Esophagus squamous epithelium (tissue), 5 donors: Measurements from ENCODE around the gene SNED1. TPM values are rescaled to one million over a fixed set of nuclear protein-coding genes. Genes with fewer than 3 reads are reported as not detected.

Source experiments
- DNase-seq: peaks from one replicate; lab custom pipeline; 2025; lab: John Stamatoyannopoulos, UW
- H3K27ac ChIP-seq, 4 donors: fragments of 200-600 bp; sonication (generic); one replicate each; pipeline ENCODE4 v1.5.1; 2016 to 2019; ENCODE audit warnings: mild to moderate bottlenecking in 1 of 4
- H3K27me3 ChIP-seq, 4 donors: fragments of 200-600 bp; sonication (generic); 1 replicate in 3 of 4; 2 replicates in 1 of 4; pipeline versions ENCODE4 v1.5.1 to v1.6.0; 2017 to 2021; ENCODE audit warnings: antibody characterized with exemption in 1 of 4
- H3K36me3 ChIP-seq, 3 donors: fragments of 200-600 bp; sonication (generic); one replicate each; pipeline ENCODE4 v1.5.1; 2016 to 2019
- H3K4me1 ChIP-seq, 3 donors: fragments of 200-600 bp; sonication (generic); one replicate each; pipeline ENCODE4 v1.5.1; 2017 to 2019
- H3K4me3 ChIP-seq, 4 donors: fragments of 200-600 bp; sonication (generic); 1 replicate in 3 of 4; 2 replicates in 1 of 4; pipeline ENCODE4 v1.5.1; 2016 to 2019; ENCODE audit warnings: mild to moderate bottlenecking in 2 of 4, moderate library complexity in 1 of 4
- H3K9me3 ChIP-seq, 3 donors: fragments of 200-600 bp; sonication (generic); one replicate each; pipeline ENCODE4 v1.5.1; 2016 to 2019
- CTCF ChIP-seq, 6 experiments: fragments of 450-650 bp in 4 of 6; fragments of 200-600 bp in 2 of 6; sonication (generic) in 2 of 6; IDR thresholded peaks; one replicate each; pipeline ENCODE4 v1.5.1; 2016 to 2019; ENCODE audit warnings: antibody characterized with exemption in 6 of 6, mild to moderate bottlenecking in 4 of 6, moderate library complexity in 4 of 6
- POLR2A ChIP-seq, 4 donors: fragments of 450-650 bp; IDR thresholded peaks; one replicate each; pipeline ENCODE4 v1.6.1; 2017; ENCODE audit warnings: antibody characterized with exemption in 4 of 4, mild to moderate bottlenecking in 4 of 4, moderate library complexity in 3 of 4
- WGBS, 2 donors: methylation state at CpG; one replicate each; pipeline ENCODE4 v1.1.5; 2018; 5-methylcytosine and 5-hydroxymethylcytosine counted together
- intact Hi-C: fragments of 100-400 bp; cut with DNase I; formaldehyde crosslinking; loops from one replicate; pipeline ENCODE4 v1.15.0; 2022
- total RNA-seq, 4 donors: library from RNA; depleted of rRNA; stranded (reverse); fragments of >200 nt; gene quantifications; one replicate each; pipeline ENCODE4 v1.1.0, GENCODE V29; 2016
- donor health status: DM: yes; HTN: yes; CAD: no.

SNED1 gene
- total RNA-seq, 4 donors from 2014 or later, result 3.3 to 13.9 (median 4.8) TPM

DNA sequence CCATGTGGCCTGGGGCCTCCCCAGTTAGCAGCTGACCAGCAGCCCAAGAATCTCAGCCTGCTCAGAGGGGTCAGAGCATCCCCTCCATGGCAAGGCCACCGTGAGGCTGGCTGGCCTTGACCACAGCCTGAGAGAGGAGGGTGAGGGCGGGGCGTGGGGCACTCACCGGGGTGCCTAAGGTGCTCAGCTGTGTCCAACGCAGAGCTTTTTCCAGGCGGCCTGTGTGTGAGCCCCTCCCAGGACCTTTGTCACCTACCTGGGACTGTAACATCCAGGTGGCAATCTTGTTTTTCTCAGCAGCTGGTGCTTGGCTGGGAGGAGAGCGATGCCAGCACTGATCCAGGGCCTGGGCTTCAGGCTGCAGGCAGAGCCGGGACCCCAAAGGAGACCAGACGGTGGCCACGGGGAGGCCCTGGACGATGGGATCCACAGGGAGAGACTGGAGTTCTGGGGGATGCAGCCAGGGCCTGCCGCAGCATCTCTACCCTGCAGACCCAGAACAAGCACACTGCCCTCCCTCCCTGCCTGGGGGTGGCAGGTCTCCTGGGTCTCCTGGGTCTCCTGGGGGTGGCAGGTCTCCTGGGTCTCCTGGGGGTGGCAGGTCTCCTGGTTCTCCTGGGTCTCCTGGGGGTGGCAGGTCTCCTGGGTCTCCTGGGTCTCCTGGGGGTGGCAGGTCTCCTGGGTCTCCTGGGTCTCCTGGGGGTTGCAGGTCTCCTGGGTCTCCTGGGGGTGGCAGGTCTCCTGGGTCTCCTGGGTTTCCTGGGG lies 12.3 kb downstream of the SNED1 start:
- WGBS, 2 donors, result 27% methylated on average over 5 of the region's 12 CpGs; no CpG with 5 or more reads in 1 of the 2 donors
- peak overlapping the region in 2 of 4 donors; percentile 35 to 49 for H3K4me3 ChIP-seq

DNA sequence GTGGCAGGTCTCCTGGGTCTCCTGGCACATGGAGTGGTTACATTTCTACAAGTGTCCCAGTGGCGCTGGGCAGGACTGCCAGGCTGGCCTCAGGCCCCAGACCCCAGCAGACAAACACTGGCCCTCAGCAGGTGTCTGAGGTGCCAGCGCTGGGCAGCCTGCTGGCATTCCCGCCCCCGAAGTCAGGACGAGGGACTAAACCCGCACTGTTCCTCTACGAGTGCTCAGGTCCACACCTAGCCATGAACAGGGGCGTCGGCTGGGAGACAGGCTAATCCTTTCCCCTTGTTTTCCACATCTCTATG lies 12.8 kb downstream of the SNED1 start:
- Histone ChIP-seq H3K4me1 (peaks cover 14 to 47% (median 39%) of the 10 kb centered on the region in 3 donors), H3K4me3 (no peak overlapping the region), H3K27ac (no peak overlapping the region), H3K36me3 (no peaks in the 10 kb centered on the region), H3K27me3 (peaks cover 0 to 53% (median 0%) of the 10 kb centered on the region in 4 donors), H3K9me3 (no peaks in the 10 kb centered on the region)
- WGBS, 2 donors, result 80 to 84% methylated on average over 3 to 8 of the region's 9 CpGs
- TF ChIP-seq POLR2A (IDR thresholded peaks at IDR 0.05) (no peak), CTCF (IDR thresholded peaks at IDR 0.05) (no peak)
- intact Hi-C loops, result no loop called here
- no peak for DNase-seq

More for the DNA sequence above, 12.3 kb downstream of the SNED1 start:
- Histone ChIP-seq H3K4me1 (peaks cover 14 to 47% (median 39%) of the 10 kb centered on the region in 3 donors), H3K27me3 (peaks cover 0 to 53% (median 0%) of the 10 kb centered on the region in 4 donors), H3K36me3 (no peaks in the 10 kb centered on the region), H3K9me3 (peaks cover 0 to 4% (median 0%) of the 10 kb centered on the region in 3 donors), H3K27ac (peak overlapping the region; percentile 45 to 79 (median 64))
- intact Hi-C loops, result no loop called here
- TF ChIP-seq POLR2A (IDR thresholded peaks at IDR 0.05) (no peak), CTCF (IDR thresholded peaks at IDR 0.05) (no peak)
- DNase-seq, result no peak

GRCh38 chr2:241011751-241012510 lies 13.5 kb downstream of the SNED1 start:
- Histone ChIP-seq H3K4me3 (no peak overlapping the region), H3K9me3 (no peaks in the 10 kb centered on the region), H3K4me1 (peaks cover 14 to 47% (median 39%) of the 10 kb centered on the region in 3 donors), H3K27ac (peak overlapping the region in 1 of 4 donors; percentile 2), H3K27me3 (peaks cover 0 to 53% (median 0%) of the 10 kb centered on the region in 4 donors), H3K36me3 (no peaks in the 10 kb centered on the region)
- TF ChIP-seq CTCF (IDR thresholded peaks at IDR 0.05) (no peak), POLR2A (IDR thresholded peaks at IDR 0.05) (no peak)
- DNase-seq, result no peak
- intact Hi-C loops, result no loop called here
- 44 to 50% methylated on average over 14 of the region's 29 CpGs for WGBS, 2 donors

DNA sequence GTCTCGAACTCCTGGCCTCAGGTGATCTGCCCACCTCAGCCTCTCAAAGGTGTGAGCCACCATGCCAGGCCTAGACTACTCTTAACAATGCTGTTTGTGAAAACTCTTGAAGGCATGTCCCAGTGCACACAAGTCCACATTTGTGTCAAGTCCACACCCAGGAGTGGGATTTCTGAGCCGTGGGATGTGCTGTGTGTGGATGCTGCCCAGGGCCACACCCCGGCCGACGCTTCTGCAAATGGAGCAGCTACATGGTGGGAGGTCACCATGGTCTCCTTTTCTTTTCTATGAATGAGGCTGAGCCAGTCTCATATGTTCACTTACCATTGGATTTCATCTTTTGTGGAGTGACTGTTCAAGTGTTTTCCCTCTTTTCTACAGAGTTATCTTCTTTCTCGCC lies 15.8 kb downstream of the SNED1 start:
- H3K27ac ChIP-seq, result no peak overlapping the region
- H3K9me3 ChIP-seq, result no peaks in the 10 kb centered on the region
- TF ChIP-seq CTCF (IDR thresholded peaks at IDR 0.05) (no peak), POLR2A (IDR thresholded peaks at IDR 0.05) (no peak)
- H3K27me3 ChIP-seq, result peaks cover 0 to 31% (median 0%) of the 10 kb centered on the region in 4 donors
- 82 to 97% methylated on average over 5 to 6 of the region's 6 CpGs for WGBS, 2 donors
- intact Hi-C loops, result no loop called here
- peaks cover 14 to 31% (median 26%) of the 10 kb centered on the region in 3 donors for H3K4me1 ChIP-seq
- H3K36me3 ChIP-seq, result no peaks in the 10 kb centered on the region
- no peak for DNase-seq
- no peak overlapping the region for H3K4me3 ChIP-seq

DNA sequence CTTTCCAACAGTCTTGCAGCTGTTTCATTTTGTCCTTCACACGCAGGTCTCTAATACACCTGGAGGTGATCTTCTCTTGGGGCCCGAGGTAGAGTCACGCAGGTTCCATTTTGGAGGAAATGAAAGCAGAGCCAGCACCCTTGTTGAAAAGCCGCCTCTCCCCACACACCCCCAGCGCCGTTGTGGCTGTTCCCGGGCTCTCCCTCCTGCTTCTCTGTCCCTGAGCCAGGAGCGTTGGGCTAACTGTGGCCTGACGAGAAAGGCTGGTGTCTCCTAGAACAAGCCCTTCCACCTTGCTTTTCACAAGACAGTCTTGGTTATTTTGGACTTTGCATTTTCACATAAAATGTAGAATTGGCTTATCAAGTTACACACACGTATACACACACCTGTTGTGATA lies 16.3 kb downstream of the SNED1 start:
- no peak overlapping the region for H3K4me3 ChIP-seq
- no peak for TF ChIP-seq POLR2A (IDR thresholded peaks at IDR 0.05)
- TF ChIP-seq CTCF (IDR thresholded peaks at IDR 0.05), result no peak
- intact Hi-C loops, result no loop called here
- peaks cover 0 to 5% (median 0%) of the 10 kb centered on the region in 3 donors for H3K36me3 ChIP-seq
- no peak overlapping the region for H3K27ac ChIP-seq
- no peaks in the 10 kb centered on the region for H3K9me3 ChIP-seq
- peaks cover 0 to 25% (median 0%) of the 10 kb centered on the region in 4 donors for H3K27me3 ChIP-seq
- no peak for DNase-seq
- peaks cover 11 to 26% (median 20%) of the 10 kb centered on the region in 3 donors for H3K4me1 ChIP-seq
- 86 to 88% methylated on average over 10 of the region's 10 CpGs for WGBS, 2 donors
